Motor neuron (in vitro differentiated cells): ENCODE data around the gene ADGRB2. TPM values are rescaled to one million over a fixed set of nuclear protein-coding genes. Genes with fewer than 3 reads are reported as not detected.

Source experiments
- ATAC-seq, 8 experiments: fragments of 200-7000 bp; cut with Tn5 transposase; replicated peaks in 6 of 8; 2 replicates each; pipeline ENCODE4 v1.8.0; 2021; ENCODE audit warnings: mild to moderate bottlenecking in 8 of 8, moderate library complexity in 8 of 8
- H3K27ac ChIP-seq, 2 donors: fragments of 250-450 bp; sonication (Bioruptor Pico); 2 replicates each; pipeline ENCODE4 v1.9.0; 2021; ENCODE audit warnings: antibody characterized with exemption in 2 of 2, mild to moderate bottlenecking in 2 of 2, moderate library complexity in 1 of 2
- H3K4me1 ChIP-seq, 2 donors: fragments of 250-450 bp; sonication (Bioruptor Pico); replicated peaks in 1 of 2; 2 replicates each; pipeline ENCODE4 v1.6.1; 2021; ENCODE audit warnings: antibody characterized with exemption in 2 of 2, mild to moderate bottlenecking in 2 of 2, moderate library complexity in 1 of 2
- H3K4me3 ChIP-seq, 5 donors: fragments of 250-450 bp; sonication (Bioruptor Pico); 2 replicates each; pipeline ENCODE4 v1.9.0; 2021; ENCODE audit warnings: antibody characterized with exemption in 5 of 5, mild to moderate bottlenecking in 5 of 5, moderate library complexity in 4 of 5
- WGBS, 10 experiments: fragments of 450-650 bp; shearing (Covaris generic); methylation state at CpG; one replicate each; pipeline ENCODE4 v1.0.0; 2022; 5-methylcytosine and 5-hydroxymethylcytosine counted together
- in situ Hi-C, 9 experiments: fragments of 400-800 bp; cut with MboI; loops; one replicate each; pipeline ENCODE4 v1.15.0; 2021; ENCODE audit warnings: low sequenced_read_pairs in 9 of 9, low pct_unique_long_range_greater_than_20kb in 2 of 9; ENCODE audit not compliant: unreplicated experiment in 9 of 9
- total RNA-seq, 8 experiments: library from RNA; unstranded; fragments of 300-600 nt; gene quantifications; 2 replicates each; pipeline versions ENCODE4 v1.2.3 to v1.2.4, GENCODE V29; 2022

The ADGRB2 gene
- total RNA-seq, 8 experiments from 2014 or later = 3.7 to 60.2 (median 35.4) TPM

DNA sequence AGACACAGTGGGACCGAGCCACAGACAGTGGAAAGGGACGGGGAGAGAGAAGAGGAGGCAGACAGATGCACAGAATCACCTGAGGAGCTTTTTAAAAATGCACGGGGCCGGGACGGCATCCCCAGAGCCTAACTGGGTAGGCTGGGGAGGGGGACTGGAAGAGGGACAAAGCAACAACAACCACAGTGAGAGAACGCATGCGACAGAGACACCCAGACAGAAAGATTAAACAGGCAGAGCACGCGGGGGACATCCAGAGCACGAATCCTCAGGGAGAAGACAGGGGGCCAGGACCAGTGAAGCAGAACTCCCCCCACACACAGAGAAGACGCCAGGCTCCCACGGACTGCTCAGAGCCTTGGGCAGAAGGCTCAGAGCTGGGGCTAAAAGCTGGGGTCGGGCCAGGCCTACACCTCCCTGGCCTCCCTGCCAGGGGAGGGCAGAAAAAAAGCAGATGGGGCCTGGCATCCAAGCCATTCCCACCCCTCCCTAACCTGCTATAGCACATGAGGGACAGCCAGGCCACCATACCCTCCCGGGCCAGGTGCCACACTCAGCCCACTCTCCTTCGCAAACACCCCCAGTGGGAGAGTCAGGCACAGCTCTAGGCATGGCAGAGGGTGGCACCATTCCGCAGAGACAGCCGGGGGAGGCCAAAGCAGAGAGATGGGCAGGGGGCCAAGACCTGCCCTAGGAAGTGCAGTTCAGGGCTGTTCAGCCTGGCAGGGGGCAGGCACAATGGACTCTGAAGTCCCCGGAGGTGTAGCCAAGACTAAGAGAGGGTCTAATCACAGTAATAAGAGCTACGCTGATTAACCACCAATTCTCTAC is 30.5 kb downstream of the ADGRB2 start:
- 55 to 95% (median 82%) methylated on average over 1 to 14 of the region's 19 CpGs; no CpG with 5 or more reads in 2 of the 10 experiments for whole genome bisulfite sequencing, 10 experiments
- Histone ChIP-seq H3K27ac (no peak overlapping the region), H3K4me1 (no peaks in the 10 kb centered on the region), H3K4me3 (no peak overlapping the region)
- in situ Hi-C loops = no loop called here
- peak in 1 of 8 experiments; percentile 8 for ATAC-seq

DNA sequence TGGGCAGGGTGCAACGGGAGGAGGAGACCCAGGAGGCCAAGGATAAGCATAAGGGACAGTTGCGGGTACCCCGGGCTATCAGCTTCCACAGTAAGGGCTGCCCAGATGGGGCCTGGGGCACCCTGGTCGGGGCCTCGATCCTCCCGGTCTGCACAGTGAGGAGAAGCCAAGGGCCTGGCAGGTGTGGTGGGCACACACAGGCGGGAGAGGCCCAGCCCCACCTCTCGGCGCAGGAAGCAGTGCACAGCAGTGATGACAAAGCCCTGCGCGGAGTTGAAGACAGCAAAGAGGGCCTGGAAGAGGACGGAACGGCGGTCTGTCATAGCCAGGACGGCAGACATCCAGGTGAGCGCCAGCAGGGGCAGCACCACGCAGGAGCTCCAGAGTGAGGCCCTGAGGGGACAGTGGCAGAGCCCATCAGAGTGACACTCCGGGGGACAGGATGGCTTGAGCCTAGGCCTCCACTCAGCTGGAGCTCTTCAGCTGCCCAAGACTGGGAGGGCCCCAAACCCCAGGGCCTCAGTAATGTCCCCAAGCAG is 31.3 kb downstream of the ADGRB2 start:
- ATAC-seq = no peak

GRCh38 chr1:31732343-31732742 is 31.8 kb downstream of the ADGRB2 start:
- ATAC-seq = no peak
- Histone ChIP-seq H3K4me3 (no peak overlapping the region), H3K4me1 (no peaks in the 10 kb centered on the region), H3K27ac (no peak overlapping the region)
- WGBS, 10 experiments = 67 to 85% (median 83%) methylated on average over 1 to 6 of the region's 6 CpGs; no CpG with 5 or more reads in 7 of the 10 experiments
- in situ Hi-C loops = no loop called here

More for the DNA sequence above, 31.3 kb downstream of the ADGRB2 start:
- H3K4me3 ChIP-seq = no peak overlapping the region
- WGBS, 10 experiments = 40 to 93% (median 80%) methylated on average over 1 to 11 of the region's 18 CpGs; no CpG with 5 or more reads in 3 of the 10 experiments
- no peak overlapping the region for H3K27ac ChIP-seq
- in situ Hi-C loops = no loop called here
- H3K4me1 ChIP-seq = no peaks in the 10 kb centered on the region

DNA sequence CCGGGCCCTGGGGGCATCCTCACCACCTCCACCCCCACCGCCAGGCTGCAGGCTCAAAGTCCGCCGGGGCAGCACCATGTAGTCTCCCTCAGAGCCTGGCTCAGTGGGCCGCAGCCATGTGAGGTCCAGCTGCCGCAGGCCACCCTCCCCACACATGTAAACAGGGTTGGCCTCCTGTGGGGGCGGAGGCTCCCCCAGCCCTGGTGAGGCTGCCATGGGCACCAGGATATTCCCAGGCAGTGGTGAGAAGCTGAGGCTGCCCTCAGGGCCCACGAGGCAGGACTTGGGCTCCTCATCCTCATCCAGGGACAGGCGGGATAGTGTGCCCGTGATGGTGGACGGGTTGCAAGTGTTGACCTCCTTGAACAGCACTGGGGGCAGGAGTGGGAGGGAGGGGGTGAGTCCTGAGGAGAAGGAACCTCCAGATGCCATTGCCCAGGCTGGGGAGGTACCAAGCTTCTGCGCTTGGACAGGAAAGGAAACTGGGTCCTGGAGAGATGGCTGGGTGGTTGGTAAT is 33.0 kb downstream of the ADGRB2 start:
- WGBS, 10 experiments = 86 to 100% (median 100%) methylated on average over 1 to 7 of the region's 12 CpGs; no CpG with 5 or more reads in 7 of the 10 experiments
- H3K27ac ChIP-seq = no peak overlapping the region
- ATAC-seq = no peak
- H3K4me1 ChIP-seq = no peaks in the 10 kb centered on the region
- H3K4me3 ChIP-seq = no peak overlapping the region
- in situ Hi-C loops = no loop called here

- in situ Hi-C loops = no loop called here
- no peak overlapping the region for H3K4me3 ChIP-seq
- 67 to 100% (median 87%) methylated on average over 1 to 20 of the region's 25 CpGs; no CpG with 5 or more reads in 3 of the 10 experiments for WGBS, 10 experiments
- ATAC-seq = no peak
- H3K4me1 ChIP-seq = no peaks in the 10 kb centered on the region
- H3K27ac ChIP-seq = no peak overlapping the region
Observed at GRCh38 chr1:31730336-31731048, 33.6 kb downstream of the ADGRB2 start.

DNA sequence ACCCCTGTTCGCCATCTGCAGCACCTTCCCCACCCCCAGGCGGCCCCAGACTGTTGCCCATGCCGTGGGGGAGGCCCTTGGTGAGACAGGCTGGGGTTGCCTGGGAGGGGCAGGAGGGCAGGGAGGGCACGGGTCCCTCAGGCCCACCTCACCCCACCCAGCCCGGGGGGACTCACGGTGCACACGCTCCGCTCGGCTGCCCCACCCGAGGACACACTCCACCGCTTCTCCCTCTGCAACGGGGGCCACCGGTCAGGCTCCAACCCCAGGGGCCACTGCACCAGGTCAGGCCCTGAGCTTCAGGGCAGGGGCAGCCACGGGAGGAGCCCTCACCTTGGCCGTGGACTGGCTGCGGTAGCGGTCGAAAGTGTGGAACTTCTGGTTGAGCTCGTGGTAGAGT is 36.3 kb downstream of the ADGRB2 start:
- WGBS, 10 experiments = 92 to 100% (median 94%) methylated on average over 1 to 5 of the region's 19 CpGs; no CpG with 5 or more reads in 7 of the 10 experiments
- in situ Hi-C loops = no loop called here
- Histone ChIP-seq H3K4me3 (no peak overlapping the region), H3K4me1 (peaks cover 17 to 25% of the 10 kb centered on the region in 2 donors), H3K27ac (no peak overlapping the region)
- no peak for ATAC-seq

DNA sequence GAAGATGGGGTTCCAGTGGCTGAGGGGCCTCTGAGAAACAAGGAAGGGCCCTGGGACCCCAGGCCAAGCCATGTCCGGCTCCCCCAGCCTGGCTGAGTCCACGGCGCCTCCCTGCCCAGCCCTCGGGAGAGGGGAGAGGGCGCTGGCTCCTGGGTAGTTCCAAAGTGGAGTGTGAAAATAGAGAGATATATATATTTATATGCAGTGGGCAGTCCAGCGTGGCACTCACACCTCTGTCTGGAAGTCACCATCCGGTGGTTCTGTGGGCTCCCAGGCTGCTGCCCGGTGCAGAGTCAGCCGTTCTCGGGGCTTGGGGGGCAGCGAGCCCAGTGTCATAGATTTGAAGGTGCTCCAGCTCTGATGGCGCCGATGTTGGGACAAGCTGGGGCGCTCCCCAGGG is 36.9 kb downstream of the ADGRB2 start:
- in situ Hi-C loops = no loop called here
- 80 to 98% (median 93%) methylated on average over 2 to 10 of the region's 14 CpGs; no CpG with 5 or more reads in 6 of the 10 experiments for WGBS, 10 experiments
- Histone ChIP-seq H3K4me1 (peaks cover 19 to 27% of the 10 kb centered on the region in 2 donors), H3K27ac (no peak overlapping the region), H3K4me3 (no peak overlapping the region)
- no peak for ATAC-seq

DNA sequence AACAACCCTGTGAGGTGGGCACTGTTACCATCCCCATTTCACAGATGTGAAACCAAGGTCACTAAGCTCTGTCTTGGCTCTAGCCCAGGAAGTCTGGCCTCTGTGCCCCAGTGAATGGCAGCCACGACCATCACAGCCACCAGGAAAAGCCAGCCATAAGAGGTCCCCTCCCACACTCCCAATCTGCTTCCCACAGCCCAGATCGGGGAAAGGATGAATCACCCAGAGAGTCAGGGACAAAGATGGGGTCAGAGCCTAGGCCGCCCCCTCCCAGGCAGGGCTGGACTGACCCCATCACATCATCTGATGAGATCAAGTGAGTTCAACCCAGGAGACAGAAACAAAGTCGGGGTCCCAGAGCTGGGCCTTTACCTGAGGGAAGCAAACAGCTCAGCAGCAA is 37.4 kb downstream of the ADGRB2 start:
- in situ Hi-C loops = no loop called here
- WGBS, 10 experiments = 17 to 100% (median 51%) methylated on average over 1 to 4 of the region's 4 CpGs; no CpG with 5 or more reads in 4 of the 10 experiments
- no peak overlapping the region for H3K27ac ChIP-seq

DNA sequence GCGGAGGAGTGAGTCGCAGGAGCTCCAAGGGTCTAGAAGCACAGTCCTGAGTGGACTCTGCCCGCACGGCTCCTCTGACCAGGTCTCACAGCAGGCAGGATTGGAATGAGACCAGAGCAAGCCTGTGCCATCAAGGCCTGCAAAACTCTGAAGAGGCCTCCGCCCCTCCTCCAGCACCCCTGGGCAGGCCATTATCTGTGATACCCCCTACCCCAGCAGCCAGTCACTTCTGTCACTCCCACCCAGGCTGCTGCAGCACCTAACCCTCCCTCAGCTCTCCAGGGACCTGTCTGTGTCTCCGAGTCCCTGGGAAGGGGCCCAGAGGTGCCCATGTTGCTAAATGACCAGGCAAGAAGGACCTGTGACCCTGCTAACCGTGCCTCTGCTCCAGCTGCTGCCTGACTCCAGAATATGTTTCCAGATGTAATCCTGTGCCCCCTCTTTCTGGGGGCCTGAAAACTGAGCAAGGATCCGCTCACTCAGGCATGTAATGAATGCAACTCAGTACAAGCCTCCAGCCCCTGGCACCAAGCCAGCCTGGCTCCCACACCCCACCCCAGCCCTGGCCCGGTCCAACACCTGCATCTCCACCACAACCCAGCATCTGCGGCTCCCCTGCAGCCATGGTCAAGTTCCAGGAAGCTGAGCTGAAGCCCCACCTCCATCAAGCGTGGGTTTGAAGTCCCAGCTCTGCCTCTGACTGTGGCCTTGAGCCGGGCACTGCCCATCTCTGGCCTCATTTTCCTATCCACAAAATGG is 38.2 kb downstream of the ADGRB2 start:
- H3K4me3 ChIP-seq = no peak overlapping the region
- peak in 3 of 8 experiments; percentile 54 to 84 (median 78) for ATAC-seq
- no peak overlapping the region for H3K27ac ChIP-seq
- H3K4me1 ChIP-seq = peaks cover 19 to 32% of the 10 kb centered on the region in 2 donors
- WGBS, 10 experiments = 34 to 100% (median 87%) methylated on average over 1 to 11 of the region's 12 CpGs; no CpG with 5 or more reads in 1 of the 10 experiments
- in situ Hi-C loops = no loop called here

More for the DNA sequence above, 37.4 kb downstream of the ADGRB2 start:
- Histone ChIP-seq H3K4me1 (peaks cover 19 to 27% of the 10 kb centered on the region in 2 donors), H3K4me3 (no peak overlapping the region)
- no peak for ATAC-seq

GRCh38 chr1:31725134-31725533 is 39.0 kb downstream of the ADGRB2 start:
- H3K4me1 ChIP-seq = peaks cover 19 to 36% of the 10 kb centered on the region in 2 donors
- in situ Hi-C loops = no loop called here
- ATAC-seq = no peak
- H3K4me3 ChIP-seq = no peak overlapping the region
- 69 to 83% (median 74%) methylated on average over 5 to 10 of the region's 10 CpGs; no CpG with 5 or more reads in 7 of the 10 experiments for WGBS, 10 experiments
- no peak overlapping the region for H3K27ac ChIP-seq

DNA sequence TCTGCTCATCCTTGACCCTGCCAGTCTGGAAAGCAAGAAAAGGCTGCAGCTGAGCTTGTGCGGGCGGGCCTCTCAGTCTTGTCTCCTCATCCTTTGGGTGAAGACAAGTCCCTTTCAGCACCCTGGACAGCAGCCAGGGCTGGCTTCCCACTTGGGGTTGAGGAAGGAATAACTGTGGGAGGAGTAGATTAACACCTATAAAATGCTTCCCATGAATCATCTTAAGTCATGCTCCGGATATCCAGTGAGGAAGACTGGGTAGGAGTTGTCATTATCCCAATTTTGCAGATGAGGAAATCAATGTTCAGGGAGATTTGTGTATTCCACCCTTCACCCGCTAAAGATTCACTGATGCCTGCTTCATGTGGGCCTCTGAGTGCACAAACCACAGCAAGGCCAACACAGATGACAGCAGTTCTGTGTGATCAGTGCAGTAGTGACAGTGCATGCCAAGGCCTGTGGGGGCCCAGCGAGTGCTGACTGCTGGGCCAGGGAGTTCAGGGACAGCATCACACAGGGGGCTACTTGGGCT is 40.2 kb downstream of the ADGRB2 start:
- in situ Hi-C loops = no loop called here
- no peak overlapping the region for H3K4me3 ChIP-seq
- 17 to 100% (median 49%) methylated on average over 1 to 5 of the region's 5 CpGs; no CpG with 5 or more reads in 2 of the 10 experiments for WGBS, 10 experiments
- H3K4me1 ChIP-seq = peaks cover 20 to 38% of the 10 kb centered on the region in 2 donors
- H3K27ac ChIP-seq = peak overlapping the region; percentile 4 to 60
- peak; percentile 52 to 85 (median 74) for ATAC-seq

GRCh38 chr1:31718327-31718897 is 45.7 kb downstream of the ADGRB2 start:
- in situ Hi-C loops = no loop called here
- H3K4me3 ChIP-seq = no peak overlapping the region
- peaks cover 52 to 53% of the 10 kb centered on the region in 2 donors for H3K4me1 ChIP-seq
- peak in 6 of 8 experiments; percentile 4 to 23 (median 10) for ATAC-seq
- H3K27ac ChIP-seq = no peak overlapping the region
- WGBS, 10 experiments = 0 to 71% (median 39%) methylated on average over 1 to 3 of the region's 4 CpGs; no CpG with 5 or more reads in 2 of the 10 experiments
